Stimulated activated CD8-positive, alpha-beta memory T cell treated with anti-CD3 and anti-CD28 coated beads, Interleukin-12 subunit alpha, Interleukin-12 subunit beta, amount 100 ng/mL, for 24 hours (primary cell): Measurements from ENCODE around the gene GRAMD1B.

ENCODE experiments used
- DNase-seq: peaks from one replicate; pipeline ENCODE4 v3.0.0-alpha.2; 2020; ENCODE audit errors: extremely low read depth

GRAMD1B gene

GRCh38 chr11:123429913-123430720, at the start of gene GRAMD1B:
GRAMD1B (plus strand) TSS chr11:123430269; CDS start chr11:123430793, 524 bp downstream.
- peak; percentile 46 for DNase-seq

DNA sequence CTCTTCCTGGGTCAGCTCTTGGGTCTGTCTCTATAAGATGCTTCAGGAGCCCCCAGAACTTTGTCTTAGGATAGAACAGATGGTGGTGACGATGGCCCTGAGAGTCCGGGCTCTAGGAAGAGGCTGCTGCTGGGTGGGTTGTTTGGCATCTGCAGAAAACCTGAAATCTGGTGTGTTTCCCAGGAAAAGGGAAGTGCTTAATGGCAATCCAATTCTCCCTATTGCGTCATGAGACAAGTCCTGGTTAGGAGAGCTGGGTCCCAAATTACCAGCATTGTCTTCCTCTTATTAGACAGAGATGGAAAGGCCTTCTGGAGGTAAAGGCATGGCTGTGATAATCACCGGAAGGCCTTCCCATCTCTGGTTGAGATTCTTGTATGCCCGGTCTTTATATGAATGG, 48.9 kb upstream of the GRAMD1B start:
- no peak for DNase-seq

GRCh38 chr11:123381817-123382554, 48.1 kb upstream of the GRAMD1B start:
- DNase-seq, result peak; percentile 21

DNA sequence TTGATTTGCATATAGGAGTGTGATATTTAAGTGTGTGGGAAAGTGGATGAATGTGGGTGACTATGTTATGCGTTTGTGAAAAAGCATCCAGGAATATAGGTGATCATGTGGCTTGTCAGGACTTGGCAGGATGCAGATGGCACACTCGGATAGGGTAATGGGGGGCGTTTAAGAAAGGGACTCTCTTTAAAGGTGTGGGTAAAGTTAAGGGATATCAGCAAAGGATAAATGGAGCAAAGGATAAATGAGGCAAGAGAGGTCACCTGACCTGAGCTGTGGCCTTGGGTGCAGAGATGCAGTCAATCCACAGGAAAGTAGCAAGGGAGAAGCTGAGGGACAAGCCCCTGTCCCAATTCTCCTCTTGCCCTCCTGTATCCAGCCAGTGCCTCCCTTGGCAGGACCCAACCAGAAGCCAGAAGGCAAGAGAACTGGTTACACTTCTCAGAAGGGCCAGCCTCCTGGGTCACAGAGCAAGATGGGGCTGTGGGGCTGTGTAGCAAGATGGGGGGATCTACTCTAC, 47.5 kb upstream of the GRAMD1B start:
- DNase-seq, result no peak

DNA sequence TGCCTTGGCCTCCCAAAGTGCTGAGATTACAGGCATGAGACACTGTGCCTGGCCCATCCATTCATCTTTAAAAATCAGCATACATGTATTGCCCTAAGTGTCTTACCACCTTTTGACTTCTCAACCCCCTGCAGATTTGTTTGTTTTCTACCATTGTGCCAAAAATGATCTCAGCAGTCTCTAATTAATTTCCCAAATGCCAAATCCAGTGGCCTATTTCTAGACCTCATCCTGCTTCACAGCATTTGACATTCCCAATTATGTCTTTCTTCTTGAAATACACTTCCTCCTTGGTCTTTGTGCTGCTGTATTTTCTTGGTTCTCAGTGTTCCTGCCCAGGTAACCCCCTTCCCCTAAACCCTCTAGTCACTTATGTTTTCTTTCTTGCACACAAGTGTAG, 46.0 kb upstream of the GRAMD1B start:
- no peak for DNase-seq

DNA sequence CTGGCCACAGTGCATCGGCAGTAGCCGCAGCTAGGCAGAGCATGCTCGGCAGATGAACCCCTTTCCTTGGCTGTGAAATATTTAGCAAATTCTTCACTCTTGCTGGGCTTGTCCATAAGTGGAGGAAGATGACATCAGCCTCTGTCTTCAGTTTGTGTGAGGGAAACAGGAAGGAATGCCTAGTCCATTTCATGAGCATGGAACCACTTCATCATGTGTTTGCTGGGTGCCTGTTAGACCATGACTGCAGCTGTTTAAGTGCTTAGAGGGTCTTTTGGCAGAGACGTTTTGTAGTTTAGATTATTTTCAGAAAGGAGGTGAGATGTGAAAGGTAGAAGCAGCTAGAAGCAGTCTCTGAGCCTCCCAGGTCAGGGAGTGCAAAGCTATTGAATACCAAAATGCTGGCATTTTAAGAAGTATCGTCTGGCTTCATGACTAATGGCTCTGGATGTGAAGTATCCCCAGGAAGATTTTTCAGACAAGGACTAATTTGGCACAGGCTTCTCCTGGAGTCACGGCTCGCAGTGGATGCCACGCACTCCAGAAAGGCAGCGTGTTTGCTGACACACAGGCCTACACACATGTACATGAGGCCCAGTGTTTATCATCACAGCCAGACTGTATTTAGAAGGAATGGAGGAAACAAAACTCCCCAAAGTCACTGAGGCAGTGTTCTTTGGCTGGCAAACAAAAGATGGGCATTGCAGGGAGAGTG, 43.1 kb upstream of the GRAMD1B start:
- no peak for DNase-seq

DNA sequence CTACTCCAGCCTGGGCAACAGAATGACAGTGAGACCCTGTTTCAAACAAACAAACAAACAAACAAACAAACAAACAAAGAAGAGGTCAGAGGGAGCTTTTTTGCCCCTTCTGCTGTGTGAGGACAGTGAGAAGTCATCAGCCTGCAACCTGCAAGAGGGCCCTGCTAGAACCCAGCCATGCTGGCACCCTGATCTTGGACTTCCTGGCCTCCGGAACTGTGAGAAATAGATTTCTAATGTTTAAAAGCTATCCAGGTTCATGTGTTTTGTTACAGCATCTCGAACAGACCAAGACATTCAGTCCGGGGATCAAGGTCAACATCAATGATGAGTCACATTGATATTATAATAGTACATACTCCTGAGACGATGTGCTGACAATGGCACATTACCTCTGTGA, 41.4 kb upstream of the GRAMD1B start:
- DNase-seq, result no peak

GRCh38 chr11:123390146-123390545, 39.9 kb upstream of the GRAMD1B start:
- DNase-seq, result no peak

DNA sequence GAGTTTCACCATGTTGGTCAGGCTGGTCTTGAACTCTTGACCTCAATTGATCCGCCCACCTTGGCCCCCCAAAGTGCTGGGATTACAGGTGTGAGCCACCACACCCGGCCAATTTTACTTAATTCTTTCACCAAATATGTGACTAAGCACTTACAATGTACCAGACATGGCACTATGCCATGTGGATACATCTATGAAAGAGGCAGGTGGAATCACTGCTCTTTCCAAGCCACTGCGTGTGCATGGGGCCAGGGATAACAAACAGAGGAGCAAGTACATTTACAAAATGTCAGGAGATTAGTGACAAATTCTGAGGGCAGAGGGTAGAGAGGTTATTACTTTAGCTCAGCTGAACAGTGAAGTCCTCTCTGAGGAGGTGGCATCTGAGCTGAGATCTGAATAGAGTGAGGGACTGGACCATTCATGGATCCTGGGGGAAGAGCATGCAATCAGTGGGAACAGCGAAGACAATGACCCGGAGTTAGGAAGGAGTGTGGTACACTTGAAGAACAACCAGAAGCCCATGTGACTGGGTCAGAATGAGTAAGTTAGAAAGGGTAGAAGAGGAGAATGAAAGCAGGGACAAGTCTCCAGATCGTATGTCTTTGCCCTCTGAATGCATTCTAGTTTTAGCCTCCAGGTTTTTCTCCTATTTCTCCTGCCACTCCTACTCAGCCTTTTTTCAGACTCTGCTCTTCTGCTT, 38.3 kb upstream of the GRAMD1B start:
- no peak for DNase-seq

DNA sequence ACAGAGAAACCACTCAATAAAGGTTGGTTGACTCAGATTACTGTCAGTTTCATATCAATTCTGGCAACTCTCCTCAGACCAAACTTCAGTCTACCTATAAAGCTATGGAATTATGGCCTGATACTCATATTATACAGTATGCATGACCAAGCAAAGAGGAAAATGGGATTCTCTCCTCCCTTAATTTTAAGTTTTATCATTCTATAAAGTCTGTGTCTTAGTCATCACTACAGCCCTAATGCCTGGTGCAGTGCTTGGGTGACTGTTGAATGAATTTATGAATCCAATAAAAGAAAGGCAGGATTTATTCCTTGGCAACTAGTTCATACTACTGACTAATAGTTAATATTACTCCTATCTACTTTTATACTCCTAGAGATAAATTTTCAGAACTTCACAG, 37.6 kb upstream of the GRAMD1B start:
- DNase-seq, result no peak

- no peak for DNase-seq
Measured at GRCh38 chr11:123392844-123393243, 37.2 kb upstream of the GRAMD1B start.

GRCh38 chr11:123393312-123393927, 36.6 kb upstream of the GRAMD1B start:
- no peak for DNase-seq

- DNase-seq, result no peak
Measured at GRCh38 chr11:123404676-123405075, 25.4 kb upstream of the GRAMD1B start.

- no peak for DNase-seq
Measured at GRCh38 chr11:123405123-123405592, 24.9 kb upstream of the GRAMD1B start.

- DNase-seq, result no peak
Measured at GRCh38 chr11:123406441-123407129, 23.5 kb upstream of the GRAMD1B start.

DNA sequence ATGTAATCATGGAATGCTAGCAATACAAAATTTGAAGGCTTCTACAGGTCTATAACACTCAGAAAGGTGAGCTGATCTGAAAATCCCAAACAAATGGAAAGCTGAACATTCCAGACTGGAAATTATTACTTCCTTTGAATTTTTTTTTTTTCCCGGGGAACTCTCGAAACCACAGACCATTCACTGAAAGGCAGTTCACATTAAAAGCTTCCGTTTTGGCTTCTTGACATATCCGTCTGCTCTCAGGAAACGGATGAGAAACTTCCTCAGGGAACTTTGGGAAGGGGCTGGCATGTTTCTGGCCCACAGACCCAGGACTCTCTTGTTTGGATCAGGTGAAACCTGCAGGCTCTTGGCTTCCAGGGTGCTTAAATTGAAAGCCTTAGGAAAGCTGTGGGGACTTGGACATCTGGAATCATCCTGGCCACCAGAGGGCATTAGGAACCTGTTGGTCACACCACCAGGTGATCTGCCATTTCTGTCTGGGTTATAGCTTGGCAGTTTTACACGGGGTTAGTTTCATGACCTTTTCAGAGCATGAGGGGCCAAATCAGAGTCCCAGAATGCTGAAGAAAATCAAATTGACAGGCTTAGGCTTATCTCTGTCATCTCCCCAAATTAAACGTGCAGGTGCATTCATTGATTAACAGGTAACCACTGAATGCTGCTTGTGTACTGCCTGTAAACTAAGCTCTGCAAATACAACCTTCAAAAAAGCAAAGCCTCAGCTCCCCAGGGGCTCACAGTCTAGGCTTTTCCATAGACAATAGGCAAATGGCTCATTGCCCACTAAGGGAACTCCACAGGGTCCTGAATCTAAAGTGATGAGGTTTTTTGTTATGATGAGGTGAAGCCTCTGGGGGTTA, 22.7 kb upstream of the GRAMD1B start:
- DNase-seq, result no peak

GRCh38 chr11:123407996-123408597, 22.0 kb upstream of the GRAMD1B start:
- no peak for DNase-seq

DNA sequence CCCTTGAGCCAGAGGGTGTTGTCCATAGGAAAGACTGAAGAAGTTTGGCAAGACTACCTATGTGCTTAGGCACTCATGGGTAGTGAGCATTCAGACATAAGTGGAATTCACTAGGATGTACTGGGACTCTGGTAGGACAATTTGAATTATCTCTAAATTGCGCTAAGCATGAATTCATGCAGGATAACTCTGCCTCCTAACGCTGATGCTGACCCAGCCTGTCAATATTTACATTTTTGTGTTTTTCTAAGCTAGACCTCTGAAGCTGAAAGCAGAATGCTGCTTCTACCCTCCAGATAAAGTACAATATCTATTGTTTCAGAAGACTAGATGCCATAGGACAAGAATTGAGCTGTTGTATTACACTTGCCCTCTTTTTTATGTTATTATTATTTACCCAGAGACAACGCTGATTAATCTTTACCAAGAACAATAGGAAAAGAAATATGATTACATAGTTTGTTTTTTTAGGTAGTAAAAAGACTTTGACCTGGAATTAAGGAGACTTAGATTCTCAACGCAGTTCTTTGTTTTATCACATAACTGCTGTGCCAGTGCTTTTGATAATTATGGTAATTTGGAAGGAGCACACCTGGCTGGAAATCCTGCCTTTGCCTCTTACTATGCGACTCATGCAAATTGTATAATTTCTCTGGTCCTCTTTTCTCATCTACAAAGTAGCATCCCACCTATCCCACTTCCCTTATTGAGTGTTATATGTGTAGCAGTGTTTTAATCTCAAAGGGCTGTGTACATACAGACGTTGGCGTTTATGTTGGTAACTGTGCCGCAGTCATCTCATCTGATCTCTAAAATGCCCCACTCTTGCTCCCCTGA, 21.2 kb upstream of the GRAMD1B start:
- DNase-seq, result no peak
